Cortex of kidney (tissue), 1 donor: ENCODE measurements around the gene STAC.

Source experiments
- DNase-seq: peaks from one replicate; lab custom pipeline; 2025; lab: John Stamatoyannopoulos, UW

The STAC gene

DNA sequence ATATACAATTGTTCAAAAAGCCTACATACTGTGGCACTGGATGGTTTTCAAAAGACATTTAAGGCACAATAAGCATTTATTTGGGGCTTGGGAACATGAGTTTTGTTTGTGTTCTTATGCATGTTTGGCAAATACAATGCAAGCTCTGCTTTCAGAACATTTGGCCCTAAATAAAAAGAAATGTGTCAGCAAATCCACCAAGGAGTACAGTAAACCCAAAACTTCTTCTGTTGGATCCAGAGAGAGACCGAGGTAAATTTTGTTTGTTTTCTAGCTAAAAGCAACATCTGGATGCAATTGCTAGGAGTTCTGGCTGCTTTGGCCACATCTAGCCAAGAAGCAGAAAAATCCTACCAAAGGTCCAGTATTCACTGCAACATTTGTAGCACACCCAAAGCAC lies 215.2 kb downstream of the STAC start:
- DNase-seq, result no peak

DNA sequence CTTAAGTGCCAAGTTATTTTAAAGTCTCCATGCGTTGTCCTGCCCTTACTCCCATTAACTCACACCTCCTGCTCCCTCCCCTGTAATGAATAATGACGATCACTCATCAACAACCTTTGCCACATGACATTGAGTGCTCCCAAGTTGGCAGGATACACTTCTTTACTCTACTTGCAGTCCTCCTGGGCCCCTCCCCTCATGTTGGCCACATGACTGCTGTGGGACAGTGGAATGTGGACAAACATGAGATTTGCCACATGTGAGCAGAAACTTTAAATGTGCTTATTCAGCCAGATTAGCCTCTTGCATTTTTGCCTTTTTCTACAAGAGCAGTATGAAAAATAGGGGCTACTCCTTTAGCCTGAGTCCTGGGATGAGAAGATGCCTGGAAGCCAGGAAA lies 216.1 kb downstream of the STAC start:
- no peak for DNase-seq

DNA sequence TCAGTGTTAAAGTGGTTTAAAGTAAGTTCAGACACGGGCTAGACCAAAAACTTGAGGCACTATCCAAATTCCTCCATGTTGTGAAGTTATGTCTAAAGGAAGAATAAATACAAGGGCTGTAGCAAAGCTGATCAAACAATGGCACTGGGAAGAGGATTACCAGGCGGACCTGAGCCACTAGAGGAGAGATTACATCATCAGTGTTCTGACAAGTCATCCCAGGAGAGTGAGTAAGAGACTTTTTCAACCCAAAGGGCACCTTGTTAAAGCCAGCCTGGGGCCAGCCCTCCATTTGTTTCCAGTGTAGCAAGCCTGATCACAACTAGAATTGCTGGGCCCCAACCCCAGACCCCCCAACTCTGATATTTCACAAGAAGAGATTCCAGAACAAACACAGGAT lies 217.1 kb downstream of the STAC start:
- no peak for DNase-seq
